Hypothalamus (tissue), 51 donors: ENCODE results near the gene CENPP.

Source experiments
- DNase-seq, 51 donors: peaks; one replicate each; lab custom pipeline; 2025; lab: John Stamatoyannopoulos, UW

CENPP gene

GRCh38 chr9:92325269-92325990 lies at the start of gene CENPP, which contains the start of gene NOL8:
Gene CENPP (plus strand): TSS chr9:92325953.
Gene NOL8 (minus strand): TSS chr9:92325350. CDS start chr9:92324161, 1,189 bp downstream.
- DNase-seq, result peak; percentile 47 to 98 (median 82)

- no peak for DNase-seq
Observed at GRCh38 chr9:92276331-92277032, 49.3 kb upstream of the CENPP start.

GRCh38 chr9:92278110-92278509 lies 47.6 kb upstream of the CENPP start:
- DNase-seq, result no peak

- no peak for DNase-seq
Observed at GRCh38 chr9:92279302-92279701, 46.5 kb upstream of the CENPP start.

- DNase-seq, result no peak
Observed at GRCh38 chr9:92289708-92290390, 35.9 kb upstream of the CENPP start.

GRCh38 chr9:92290785-92291429 lies 34.8 kb upstream of the CENPP start:
- DNase-seq, result no peak

GRCh38 chr9:92291577-92291976 lies 34.2 kb upstream of the CENPP start:
- DNase-seq, result no peak

- DNase-seq, result no peak
Observed at GRCh38 chr9:92292338-92293074, 33.2 kb upstream of the CENPP start.

GRCh38 chr9:92293075-92293354 lies 32.7 kb upstream of the CENPP start:
- DNase-seq, result no peak

- DNase-seq, result peak; percentile 80 to 100 (median 96)
Observed at GRCh38 chr9:92293452-92294296, 32.1 kb upstream of the CENPP start, which contains the start of gene IARS1. Gene IARS1 (minus strand): TSS chr9:92293697. CDS start chr9:92289419, 4,278 bp downstream.

GRCh38 chr9:92294297-92294676 lies 31.5 kb upstream of the CENPP start:
- peak in 3 of 51 donors; percentile 1 to 8 (median 4) for DNase-seq

GRCh38 chr9:92295240-92295790 lies 30.4 kb upstream of the CENPP start:
- DNase-seq, result no peak

GRCh38 chr9:92295827-92296258 lies 29.9 kb upstream of the CENPP start:
- DNase-seq, result no peak

GRCh38 chr9:92297611-92298010 lies 28.1 kb upstream of the CENPP start:
- no peak for DNase-seq

- DNase-seq, result no peak
Observed at GRCh38 chr9:92298036-92298435, 27.7 kb upstream of the CENPP start.

- DNase-seq, result no peak
Observed at GRCh38 chr9:92299116-92299515, 26.6 kb upstream of the CENPP start.

GRCh38 chr9:92300936-92301335 lies 24.8 kb upstream of the CENPP start:
- no peak for DNase-seq

- DNase-seq, result no peak
Observed at GRCh38 chr9:92308893-92309292, 16.9 kb upstream of the CENPP start.

- no peak for DNase-seq
Observed at GRCh38 chr9:92310562-92310961, 15.2 kb upstream of the CENPP start.
